H9 (cell line): Measurements from ENCODE around the gene CHRM4. TPM values are rescaled to one million over a fixed set of nuclear protein-coding genes. Genes with fewer than 3 reads are reported as not detected.

ENCODE experiments used
- DNase-seq: peaks from one replicate; pipeline ENCODE4 v3.0.0-alpha.2; 2017
- H2AFZ ChIP-seq: one replicate; pipeline ENCODE4 v1.6.1; 2013; ENCODE audit warnings: mild to moderate bottlenecking, low read length, control low read depth, moderate library complexity
- H2AK5ac ChIP-seq: 2 replicates; pipeline ENCODE4 v1.6.1; 2013; ENCODE audit warnings: low read length, control low read depth, mixed read lengths; ENCODE audit not compliant: insufficient read length
- H2BK120ac ChIP-seq: one replicate; pipeline ENCODE4 v1.6.1; 2013; ENCODE audit warnings: low read depth, mild to moderate bottlenecking, low read length, control low read depth, inconsistent platforms; ENCODE audit not compliant: poor library complexity, severe bottlenecking
- H2BK12ac ChIP-seq: 2 replicates; pipeline ENCODE4 v1.6.1; 2013; ENCODE audit warnings: low read length, control low read depth, mixed read lengths, low read depth; ENCODE audit not compliant: insufficient read length
- H2BK15ac ChIP-seq: 2 replicates; pipeline ENCODE4 v1.6.1; 2013; ENCODE audit warnings: low read depth, low read length, control low read depth
- H2BK20ac ChIP-seq: one replicate; pipeline ENCODE4 v1.6.1; 2013; ENCODE audit warnings: low read depth, mild to moderate bottlenecking, low read length, control low read depth, inconsistent platforms; ENCODE audit not compliant: poor library complexity, severe bottlenecking
- H2BK5ac ChIP-seq: 2 replicates; pipeline ENCODE4 v1.6.1; 2013; ENCODE audit warnings: low read length, control low read depth, mixed read lengths; ENCODE audit not compliant: insufficient read length
- H3K14ac ChIP-seq: 2 replicates; pipeline ENCODE4 v1.6.1; 2013; ENCODE audit warnings: low read length, control low read depth; ENCODE audit not compliant: insufficient read depth
- H3K18ac ChIP-seq: 2 replicates; pipeline ENCODE4 v1.6.1; 2013; ENCODE audit warnings: low read depth, mild to moderate bottlenecking, mixed read lengths, low read length, control low read depth; ENCODE audit not compliant: insufficient read length
- H3K23ac ChIP-seq: 2 replicates; pipeline ENCODE4 v1.6.1; 2013; ENCODE audit warnings: low read length, control low read depth, mixed read lengths, low read depth; ENCODE audit not compliant: insufficient read length
- H3K23me2 ChIP-seq: 2 replicates; pipeline ENCODE4 v1.6.1; 2013; ENCODE audit warnings: low read depth, mild to moderate bottlenecking, mixed read lengths, low read length, control low read depth; ENCODE audit not compliant: insufficient read length, poor library complexity, severe bottlenecking
- H3K27ac ChIP-seq: 2 replicates; pipeline ENCODE4 v1.5.1; 2013; ENCODE audit warnings: low read length, control low read depth, mixed read lengths, low read depth; ENCODE audit not compliant: insufficient read length
- H3K27me3 ChIP-seq: 2 replicates; pipeline ENCODE4 v1.6.1; 2013; ENCODE audit warnings: low read length, control low read depth, inconsistent platforms; ENCODE audit not compliant: insufficient read depth
- H3K4ac ChIP-seq: 2 replicates; pipeline ENCODE4 v1.6.1; 2013; ENCODE audit warnings: low read depth, mild to moderate bottlenecking, control low read depth, inconsistent platforms, low read length, moderate library complexity
- H3K4me1 ChIP-seq: 2 replicates; pipeline ENCODE4 v1.6.1; 2013; ENCODE audit warnings: low read length, control low read depth, inconsistent platforms; ENCODE audit not compliant: insufficient read depth
- H3K4me2 ChIP-seq: 2 replicates; pipeline ENCODE4 v1.6.1; 2013; ENCODE audit warnings: low read length, control low read depth, mixed read lengths; ENCODE audit not compliant: insufficient read length, insufficient read depth
- H3K56ac ChIP-seq: 2 replicates; pipeline ENCODE4 v1.6.1; 2013; ENCODE audit warnings: low read depth, mild to moderate bottlenecking, mixed read lengths, low read length, control low read depth; ENCODE audit not compliant: insufficient read length
- H3K79me1 ChIP-seq: 2 replicates; pipeline ENCODE4 v1.6.1; 2013; ENCODE audit warnings: low read depth, mild to moderate bottlenecking, moderate library complexity, low read length, control low read depth, inconsistent platforms; ENCODE audit not compliant: insufficient read depth, poor library complexity, severe bottlenecking
- H3K79me2 ChIP-seq: 2 replicates; pipeline ENCODE4 v1.6.1; 2013; ENCODE audit warnings: low read length, control low read depth, inconsistent platforms; ENCODE audit not compliant: insufficient read depth
- H3K9ac ChIP-seq: 2 replicates; pipeline ENCODE4 v1.6.1; 2013; ENCODE audit warnings: low read length, control low read depth, mixed read lengths; ENCODE audit not compliant: insufficient read length; ENCODE audit errors: extremely low read depth
- H3K9me3 ChIP-seq: one replicate; pipeline ENCODE4 v1.6.1; 2013; ENCODE audit warnings: low read depth, low read length, inconsistent platforms; ENCODE audit not compliant: control insufficient read depth
- H3T11ph ChIP-seq: one replicate; pipeline ENCODE4 v1.6.1; 2013; ENCODE audit warnings: mild to moderate bottlenecking, low read length, control low read depth, inconsistent platforms
- H4K20me1 ChIP-seq: one replicate; pipeline ENCODE4 v1.6.1; 2013; ENCODE audit not compliant: control insufficient read depth, insufficient read length, insufficient read depth
- H4K5ac ChIP-seq: 2 replicates; pipeline ENCODE4 v1.6.1; 2013; ENCODE audit warnings: low read depth, mild to moderate bottlenecking, mixed read lengths, low read length, control low read depth; ENCODE audit not compliant: insufficient read length
- H4K8ac ChIP-seq: replicated peaks from 2 replicates; pipeline ENCODE4 v1.6.1; 2013; ENCODE audit warnings: low read length, control low read depth, mixed read lengths, low read depth; ENCODE audit not compliant: insufficient read length
- H4K91ac ChIP-seq: 2 replicates; pipeline ENCODE4 v1.6.1; 2013; ENCODE audit warnings: low read depth, mild to moderate bottlenecking, moderate library complexity, mixed read lengths, low read length, control low read depth; ENCODE audit not compliant: insufficient read length
- H3K27ac Mint-ChIP-seq, 3 experiments: 2 replicates in 2 of 3; 3 replicates in 1 of 3; pipeline ENCODE4 v1.8.0; 2020 to 2021; ENCODE audit warnings: mixed read lengths in 3 of 3, mild to moderate bottlenecking in 1 of 3, moderate library complexity in 1 of 3
- H3K27me3 Mint-ChIP-seq: 2 replicates; pipeline ENCODE4 v1.8.0; 2021; ENCODE audit warnings: low read depth, mild to moderate bottlenecking, moderate library complexity, mixed read lengths
- H3K36me3 Mint-ChIP-seq, 3 experiments: 2 replicates in 2 of 3; 3 replicates in 1 of 3; pipeline ENCODE4 v1.8.0; 2020 to 2021; ENCODE audit warnings: low read depth in 3 of 3, mixed read lengths in 3 of 3; ENCODE audit not compliant: insufficient read depth in 1 of 3
- H3K4me1 Mint-ChIP-seq, 2 experiments: 2 replicates each; pipeline ENCODE4 v1.8.0; 2020; ENCODE audit warnings: mixed read lengths in 2 of 2
- H3K4me3 Mint-ChIP-seq, 2 experiments: 2 replicates in 1 of 2; 3 replicates in 1 of 2; pipeline ENCODE4 v1.8.0; 2020 to 2021; ENCODE audit warnings: mild to moderate bottlenecking in 2 of 2, mixed read lengths in 2 of 2, moderate library complexity in 1 of 2
- H3K9me3 Mint-ChIP-seq, 2 experiments: 2 replicates in 1 of 2; 3 replicates in 1 of 2; pipeline ENCODE4 v1.8.0; 2020; ENCODE audit warnings: mild to moderate bottlenecking in 2 of 2, mixed read lengths in 2 of 2, moderate library complexity in 1 of 2
- CTCF ChIP-seq: fragments of 200-600 bp; sonication (generic); conservative IDR thresholded peaks from 3 replicates; pipeline ENCODE4 v1.8.0; 2021; ENCODE audit warnings: antibody characterized with exemption, mild to moderate bottlenecking
- WGBS: extraction: QIAGEN DNeasy Blood & Tissue Kit; methylation state at CpG from one replicate; pipeline ENCODE4 v1.1.7; 2013; ENCODE audit warnings: missing lambda C conversion rate, low lambda C conversion rate, mixed read lengths; ENCODE audit not compliant: insufficient read length; ENCODE audit errors: extremely low coverage; 5-methylcytosine and 5-hydroxymethylcytosine counted together
- total RNA-seq: library from RNA; stranded (reverse); gene quantifications from 2 replicates; pipeline ENCODE4 v1.2.1, GENCODE V29; 2021

The CHRM4 gene
- total RNA-seq, 1 experiment from 2014 or later, result 1.0 TPM

GRCh38 chr11:46335890-46336562 is 55.5 kb downstream of the CHRM4 start:
- H3K79me2 ChIP-seq, result no peaks in the 10 kb centered on the region
- no peak for DNase-seq
- Mint-ChIP-seq H3K4me3 (peak overlapping the region in 1 of 2 experiments; percentile 31; a peak in 3 of 5 replicates), H3K36me3 (no peaks in the 10 kb centered on the region; a peak in 1 of 7 replicates), H3K9me3 (no peaks in the 10 kb centered on the region), H3K27ac (peak overlapping the region in 2 of 3 experiments; percentile 53 to 91; a peak in 3 of 7 replicates), H3K27me3 (peaks cover 41% of the 10 kb centered on the region), H3K4me1 (peaks cover 66 to 86% of the 10 kb centered on the region in 2 experiments)
- no peak overlapping the region for H3K23ac ChIP-seq
- peaks cover 7% of the 10 kb centered on the region for H3K23me2 ChIP-seq
- H3K9me3 ChIP-seq, result no peaks in the 10 kb centered on the region
- H3K56ac ChIP-seq, result no peak overlapping the region
- no peak overlapping the region for H2AFZ ChIP-seq
- no peak overlapping the region for H3K4me2 ChIP-seq
- no peak overlapping the region for H2AK5ac ChIP-seq
- H3T11ph ChIP-seq, result no peak overlapping the region
- H2BK12ac ChIP-seq, result no peak overlapping the region
- no peak overlapping the region for H2BK5ac ChIP-seq
- H4K91ac ChIP-seq, result no peak overlapping the region
- no CpG with 5 or more reads among the region's 11 CpGs for WGBS
- no peak overlapping the region for H3K27ac ChIP-seq
- TF ChIP-seq CTCF, result no peak
- peak overlapping the region; percentile 27; the same call in 1 of the 2 replicates for H3K14ac ChIP-seq
- no peak overlapping the region for H3K4ac ChIP-seq
- H4K8ac ChIP-seq, result no peak overlapping the region
- H4K20me1 ChIP-seq, result no peaks in the 10 kb centered on the region
- no peak overlapping the region for H3K18ac ChIP-seq
- no peak overlapping the region for H2BK15ac ChIP-seq
- H3K4me1 ChIP-seq, result peaks cover 19% of the 10 kb centered on the region
- H2BK120ac ChIP-seq, result no peak overlapping the region
- no peaks in the 10 kb centered on the region for H3K79me1 ChIP-seq
- no peak overlapping the region for H4K5ac ChIP-seq
- no peak overlapping the region for H3K9ac ChIP-seq
- H2BK20ac ChIP-seq, result no peak overlapping the region
- H3K27me3 ChIP-seq, result peaks cover 19% of the 10 kb centered on the region; the same call in 1 of the 2 replicates
